T-helper 2 cell treated with Interferon-gamma antibody and Interleukin-4, amounts not matched to agents 5 μg/mL and 100 μg/mL, for 36 hours (primary cell): ENCODE measurements around the gene NUDT4B.
"Not testable (repeated sequence)": the region's sequence is repeated elsewhere in the genome, so short reads cannot be mapped to it uniquely, and the experiment has no call there.

Experiments
- DNase-seq: peaks from one replicate; pipeline ENCODE4 v3.0.0; 2021; ENCODE audit warnings: low spot score
- H3K27ac Mint-ChIP-seq: one replicate; pipeline ENCODE4 v1.8.0; 2021; ENCODE audit warnings: mild to moderate bottlenecking, mixed read lengths
- H3K27me3 Mint-ChIP-seq: one replicate; pipeline ENCODE4 v1.8.0; 2021; ENCODE audit warnings: low read depth, mixed read lengths
- H3K36me3 Mint-ChIP-seq: one replicate; pipeline ENCODE4 v1.8.0; 2021; ENCODE audit warnings: low read depth, mixed read lengths
- H3K4me1 Mint-ChIP-seq: one replicate; pipeline ENCODE4 v1.8.0; 2021; ENCODE audit warnings: low read depth, mixed read lengths
- H3K4me3 Mint-ChIP-seq: one replicate; pipeline ENCODE4 v1.8.0; 2022; ENCODE audit warnings: mild to moderate bottlenecking, moderate library complexity, mixed read lengths
- H3K9me3 Mint-ChIP-seq: one replicate; pipeline ENCODE4 v1.8.0; 2021; ENCODE audit warnings: mixed read lengths

Gene NUDT4B

DNA sequence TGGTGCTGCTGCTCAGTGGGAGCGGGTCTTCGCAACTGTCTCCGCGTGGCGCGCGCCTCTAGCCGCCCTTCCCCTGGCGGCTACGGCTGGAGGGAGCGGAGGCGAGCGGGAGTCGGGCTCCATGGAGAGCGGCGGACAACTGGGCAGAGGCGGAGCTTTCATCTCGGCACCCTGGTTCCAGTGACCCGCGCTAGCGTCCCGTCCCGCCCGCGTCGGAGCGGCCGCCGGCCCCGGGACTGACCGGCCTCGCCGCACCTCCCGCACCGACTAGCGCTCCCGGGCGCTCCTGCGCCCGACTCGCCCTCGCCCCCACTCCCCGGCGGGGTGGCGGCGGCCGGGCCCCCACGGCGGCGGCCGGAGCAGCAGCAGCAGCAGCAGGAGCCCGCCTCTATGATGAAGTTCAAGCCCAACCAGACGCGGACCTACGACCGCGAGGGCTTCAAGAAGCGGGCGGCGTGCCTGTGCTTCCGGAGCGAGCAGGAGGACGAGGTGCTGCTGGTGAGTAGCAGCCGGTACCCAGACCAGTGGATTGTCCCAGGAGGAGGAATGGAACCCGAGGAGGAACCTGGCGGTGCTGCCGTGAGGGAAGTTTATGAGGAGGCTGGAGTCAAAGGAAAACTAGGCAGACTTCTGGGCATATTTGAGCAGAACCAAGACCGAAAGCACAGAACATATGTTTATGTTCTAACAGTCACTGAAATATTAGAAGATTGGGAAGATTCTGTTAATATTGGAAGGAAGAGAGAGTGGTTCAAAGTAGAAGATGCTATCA is at the start of gene NUDT4B:
Gene NUDT4B (plus strand): TSS at position 212 of the 772 bp plus-strand sequence. CDS start 179 bp downstream, at position 391.
- H3K4me1 Mint-ChIP-seq, H3K27me3 Mint-ChIP-seq, H3K27ac Mint-ChIP-seq, H3K36me3 Mint-ChIP-seq, DNase-seq, H3K4me3 Mint-ChIP-seq, H3K9me3 Mint-ChIP-seq: not testable (repeated sequence)

DNA sequence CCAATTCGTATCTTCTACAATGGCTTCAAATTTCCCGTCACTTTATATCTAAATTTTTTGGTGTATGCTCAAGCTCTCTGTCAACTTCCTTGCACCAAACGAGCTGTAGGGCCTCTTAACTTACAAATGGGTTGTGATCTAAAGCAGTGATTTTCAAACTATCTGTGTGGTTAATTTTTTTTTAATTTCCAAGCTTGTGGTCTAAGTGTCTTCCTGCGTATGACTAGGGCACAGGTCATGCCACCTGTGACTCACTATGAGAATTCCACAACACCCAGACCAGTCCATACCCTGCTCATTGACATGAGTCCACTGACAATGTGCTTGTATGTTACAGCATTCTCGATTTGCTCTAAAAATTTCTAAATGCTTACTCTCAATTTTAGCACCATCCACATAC is 49.2 kb upstream of the NUDT4B start:
- DNase-seq, H3K27ac Mint-ChIP-seq, H3K4me1 Mint-ChIP-seq, H3K9me3 Mint-ChIP-seq, H3K4me3 Mint-ChIP-seq, H3K27me3 Mint-ChIP-seq, H3K36me3 Mint-ChIP-seq: not testable (repeated sequence)

GRCh38 chr1:148702242-148702641 is 46.3 kb upstream of the NUDT4B start:
- DNase-seq, H3K4me3 Mint-ChIP-seq, H3K36me3 Mint-ChIP-seq, H3K27me3 Mint-ChIP-seq, H3K4me1 Mint-ChIP-seq, H3K9me3 Mint-ChIP-seq, H3K27ac Mint-ChIP-seq: not testable (repeated sequence)

DNA sequence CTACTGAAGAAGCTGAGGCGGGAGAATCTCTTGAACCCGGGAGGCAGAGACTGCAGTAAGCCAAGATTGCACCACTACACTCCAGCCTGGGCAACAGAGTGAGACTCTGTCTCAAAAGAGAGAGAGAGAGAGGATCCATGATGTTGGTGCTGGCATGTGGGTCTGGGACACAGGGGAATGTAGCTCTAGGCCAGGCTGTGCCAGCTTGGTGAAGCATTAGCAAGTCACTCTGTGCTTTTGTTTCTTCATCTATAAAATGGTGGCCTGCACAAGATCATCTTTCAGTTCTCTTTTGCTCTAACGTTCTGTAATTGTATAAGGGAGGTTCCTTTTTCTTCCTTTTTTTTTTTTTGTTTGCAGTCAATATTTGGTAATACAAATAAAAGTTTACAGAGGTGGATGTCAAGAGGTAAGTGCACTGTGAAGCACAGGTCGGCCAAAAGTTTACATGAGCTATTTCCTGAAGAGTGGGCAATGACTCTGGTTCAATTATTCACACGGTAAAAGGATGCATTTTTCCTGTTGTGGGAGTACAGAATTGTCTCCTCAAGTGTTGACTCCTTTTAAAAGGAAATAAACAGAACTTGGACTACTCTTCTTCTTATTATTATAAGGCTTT is 44.5 kb upstream of the NUDT4B start:
- H3K36me3 Mint-ChIP-seq, H3K4me1 Mint-ChIP-seq, H3K9me3 Mint-ChIP-seq, H3K27ac Mint-ChIP-seq, H3K27me3 Mint-ChIP-seq, DNase-seq, H3K4me3 Mint-ChIP-seq: not testable (repeated sequence)

DNA sequence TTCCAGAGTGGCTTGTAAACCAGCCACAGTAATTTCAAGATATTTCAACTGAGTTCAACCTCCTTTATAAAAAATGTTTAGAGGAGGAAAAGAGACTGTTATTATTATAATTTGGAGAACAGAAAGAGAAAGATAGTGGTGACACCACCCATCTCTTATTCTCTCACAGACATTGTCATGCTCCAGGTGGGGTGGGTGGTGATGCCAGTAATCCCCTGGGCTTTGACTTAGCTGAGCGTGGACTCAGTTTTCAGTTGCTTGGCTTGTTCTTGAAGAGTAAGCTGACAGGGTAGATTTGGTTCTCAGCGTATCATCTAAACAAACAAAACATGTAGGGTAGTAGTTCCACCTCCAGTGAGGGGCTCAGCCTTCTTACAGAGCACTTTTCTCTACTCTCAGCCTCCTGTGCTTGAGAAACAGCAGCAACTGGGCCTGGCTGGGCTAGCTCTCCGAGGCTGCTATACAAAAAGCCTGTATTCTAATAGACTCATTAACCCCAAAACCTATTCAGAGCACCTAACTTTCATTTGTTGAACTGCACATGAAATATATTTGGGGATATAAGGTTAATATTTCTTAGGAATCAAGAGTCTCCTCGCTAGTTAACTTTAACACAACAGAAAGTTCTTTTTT is 43.1 kb upstream of the NUDT4B start:
- H3K27ac Mint-ChIP-seq, H3K9me3 Mint-ChIP-seq, H3K27me3 Mint-ChIP-seq, DNase-seq, H3K4me1 Mint-ChIP-seq, H3K36me3 Mint-ChIP-seq, H3K4me3 Mint-ChIP-seq: not testable (repeated sequence)

DNA sequence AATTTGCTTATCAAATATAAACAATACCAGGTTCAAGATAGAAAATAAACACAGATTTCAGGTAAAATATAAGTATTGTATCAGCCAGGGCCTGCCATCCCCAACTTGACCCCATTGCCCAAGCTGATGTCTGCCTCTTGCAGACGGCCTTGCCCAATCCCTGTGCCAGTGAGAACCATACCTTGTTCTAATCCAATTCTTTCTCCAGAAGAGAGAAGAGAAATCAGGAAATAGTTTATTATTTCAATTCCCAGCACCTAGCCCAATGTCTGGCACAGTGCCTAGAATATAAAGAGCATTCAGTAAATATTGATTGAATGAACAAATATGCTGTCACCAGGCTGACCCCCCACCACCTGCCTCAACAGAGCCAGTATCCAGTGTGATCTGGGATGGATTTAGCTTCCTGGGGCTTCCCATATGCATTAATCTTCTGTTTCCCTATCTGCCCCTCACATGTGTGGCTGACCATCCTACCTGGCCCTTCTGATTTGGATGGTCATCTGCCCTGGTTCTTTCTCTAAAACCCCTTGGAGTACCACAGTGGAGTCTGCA is 39.7 kb upstream of the NUDT4B start:
- H3K27me3 Mint-ChIP-seq, H3K27ac Mint-ChIP-seq, H3K4me1 Mint-ChIP-seq, H3K9me3 Mint-ChIP-seq, H3K36me3 Mint-ChIP-seq, H3K4me3 Mint-ChIP-seq, DNase-seq: not testable (repeated sequence)

DNA sequence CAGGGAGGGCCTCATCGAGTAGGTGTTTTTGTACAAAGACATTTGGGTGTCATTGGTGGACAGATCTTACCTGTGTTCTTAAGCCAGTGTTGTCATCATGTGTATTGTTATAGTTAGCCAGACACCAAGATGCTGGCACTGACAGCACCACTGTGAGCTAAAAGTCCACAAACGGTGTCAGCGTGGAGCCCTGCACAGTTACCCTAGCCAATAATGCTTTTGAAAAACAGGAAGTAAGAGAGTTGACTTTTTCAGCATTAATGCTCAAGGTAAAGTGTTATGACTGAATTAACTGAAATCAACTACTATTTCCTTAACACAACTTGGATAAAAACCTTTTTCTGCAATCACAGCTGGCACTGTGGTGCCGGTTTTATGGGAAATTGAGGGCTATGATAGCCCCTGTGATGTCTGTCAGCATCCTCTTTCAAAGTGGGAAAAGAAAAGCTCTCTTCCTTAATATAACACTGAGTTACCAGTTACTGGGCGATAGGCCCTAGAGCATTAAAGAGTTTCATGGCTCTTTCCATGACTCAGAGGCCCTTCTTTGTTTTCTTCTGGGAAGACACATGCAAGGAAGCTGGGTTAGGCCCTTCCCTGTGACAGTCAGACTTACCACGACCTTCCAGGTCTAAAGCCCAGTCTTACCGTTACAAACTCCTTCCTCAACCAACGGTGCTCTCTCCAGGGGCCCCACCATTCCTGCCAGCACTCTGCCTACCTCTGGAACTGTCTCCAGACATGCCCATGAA is 37.6 kb upstream of the NUDT4B start:
- not testable (repeated sequence) for DNase-seq, H3K27me3 Mint-ChIP-seq, H3K27ac Mint-ChIP-seq, H3K36me3 Mint-ChIP-seq, H3K4me1 Mint-ChIP-seq, H3K4me3 Mint-ChIP-seq, H3K9me3 Mint-ChIP-seq

- not testable (repeated sequence) for H3K36me3 Mint-ChIP-seq, H3K4me3 Mint-ChIP-seq, H3K9me3 Mint-ChIP-seq, DNase-seq, H3K27ac Mint-ChIP-seq, H3K4me1 Mint-ChIP-seq, H3K27me3 Mint-ChIP-seq
Measured at GRCh38 chr1:148712353-148712752, 36.2 kb upstream of the NUDT4B start.

- not testable (repeated sequence) for H3K27ac Mint-ChIP-seq, H3K36me3 Mint-ChIP-seq, H3K27me3 Mint-ChIP-seq
Measured at GRCh38 chr1:148715518-148715917, 33.1 kb upstream of the NUDT4B start.

GRCh38 chr1:148716966-148717520 is 31.5 kb upstream of the NUDT4B start:
- H3K27ac Mint-ChIP-seq, H3K4me3 Mint-ChIP-seq, H3K27me3 Mint-ChIP-seq, H3K36me3 Mint-ChIP-seq, H3K4me1 Mint-ChIP-seq, H3K9me3 Mint-ChIP-seq, DNase-seq: not testable (repeated sequence)

More at GRCh38 chr1:148715518-148715917, 33.1 kb upstream of the NUDT4B start:
- not testable (repeated sequence) for H3K4me3 Mint-ChIP-seq, H3K9me3 Mint-ChIP-seq, DNase-seq, H3K4me1 Mint-ChIP-seq

DNA sequence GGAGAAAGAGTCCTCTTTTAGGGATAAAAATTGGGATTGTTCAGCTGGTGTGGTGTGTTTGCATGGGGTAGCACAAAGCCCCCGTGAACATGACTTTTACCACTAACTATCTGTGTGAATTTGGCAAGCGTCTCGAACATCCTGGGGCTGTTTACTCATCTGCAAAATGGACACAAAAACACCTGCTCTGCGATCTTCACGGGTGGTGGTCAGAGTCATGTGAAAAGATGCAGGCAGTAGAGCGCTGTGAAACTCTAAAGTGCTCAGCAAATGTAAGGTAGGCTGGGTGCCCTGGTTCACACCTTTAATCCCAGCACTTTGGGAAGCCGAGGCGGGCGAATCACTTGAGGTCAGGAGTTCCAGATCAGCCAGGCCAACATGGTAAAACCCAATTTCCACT is 27.7 kb upstream of the NUDT4B start:
- not testable (repeated sequence) for H3K4me3 Mint-ChIP-seq, H3K27me3 Mint-ChIP-seq, H3K4me1 Mint-ChIP-seq, H3K27ac Mint-ChIP-seq, H3K9me3 Mint-ChIP-seq, DNase-seq, H3K36me3 Mint-ChIP-seq

DNA sequence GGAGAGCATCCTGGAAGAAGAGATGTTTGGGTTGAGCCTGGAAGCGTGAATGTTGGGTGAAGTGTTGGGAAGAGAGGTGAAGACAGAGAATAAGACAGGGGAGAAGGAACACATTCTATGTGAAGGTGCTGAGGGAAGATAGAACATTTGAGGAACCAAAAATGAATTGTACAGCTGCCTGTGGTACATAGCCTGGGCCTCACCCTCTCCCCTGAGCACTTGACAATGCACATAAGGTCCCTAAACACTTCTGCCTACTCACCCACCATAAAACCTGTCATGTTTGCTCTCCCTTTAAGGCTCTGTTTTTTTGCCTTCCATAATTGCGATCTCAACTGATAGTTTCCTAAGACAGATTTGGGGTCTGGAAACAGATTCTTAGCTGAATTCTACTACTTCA is 25.8 kb upstream of the NUDT4B start:
- not testable (repeated sequence) for H3K27ac Mint-ChIP-seq, DNase-seq, H3K4me3 Mint-ChIP-seq, H3K9me3 Mint-ChIP-seq, H3K27me3 Mint-ChIP-seq, H3K36me3 Mint-ChIP-seq, H3K4me1 Mint-ChIP-seq

DNA sequence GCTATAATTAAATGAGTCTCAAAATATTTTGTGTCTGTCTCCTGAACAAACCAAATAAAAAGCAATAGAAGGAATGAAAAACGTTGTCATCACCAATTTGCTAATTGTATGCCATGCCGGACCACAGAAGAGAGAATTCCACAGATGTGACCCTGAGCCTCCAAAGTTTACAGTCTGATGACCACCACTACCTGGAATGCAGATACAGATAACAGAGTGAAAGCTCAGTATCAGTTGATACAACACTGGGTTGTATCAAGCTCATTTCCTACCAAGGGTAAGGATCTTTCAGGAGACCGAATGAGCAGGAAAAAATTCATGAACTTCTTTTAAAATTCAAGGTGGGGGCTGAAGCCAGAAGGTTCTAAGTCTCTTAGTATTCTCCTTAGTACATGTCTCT is 25.1 kb upstream of the NUDT4B start:
- not testable (repeated sequence) for H3K4me1 Mint-ChIP-seq, DNase-seq, H3K27ac Mint-ChIP-seq, H3K4me3 Mint-ChIP-seq, H3K36me3 Mint-ChIP-seq, H3K9me3 Mint-ChIP-seq, H3K27me3 Mint-ChIP-seq

GRCh38 chr1:148724872-148725271 is 23.7 kb upstream of the NUDT4B start:
- H3K27ac Mint-ChIP-seq, DNase-seq, H3K4me1 Mint-ChIP-seq: not testable (repeated sequence)

More at GRCh38 chr1:148724872-148725271, 23.7 kb upstream of the NUDT4B start:
- not testable (repeated sequence) for H3K4me3 Mint-ChIP-seq, H3K36me3 Mint-ChIP-seq, H3K27me3 Mint-ChIP-seq, H3K9me3 Mint-ChIP-seq
